Ishikawa (cell line): ENCODE measurements around the gene AGPAT3.

Experiments
- CEBPB ChIP-seq: IDR thresholded peaks from 2 replicates; pipeline ENCODE4 v1.6.1; 2012
- CREB1 ChIP-seq: IDR thresholded peaks from 2 replicates; pipeline ENCODE4 v1.6.1; 2012; ENCODE audit warnings: low read depth
- EGR1 ChIP-seq: IDR thresholded peaks from 2 replicates; pipeline ENCODE4 v1.6.1; 2012
- EP300 ChIP-seq: IDR thresholded peaks from 2 replicates; pipeline ENCODE4 v1.6.1; 2012; ENCODE audit warnings: borderline replicate concordance
- FOXM1 ChIP-seq: IDR thresholded peaks from 2 replicates; pipeline ENCODE4 v1.6.1; 2012; ENCODE audit warnings: low read depth, borderline replicate concordance
- NFIC ChIP-seq: IDR thresholded peaks from 2 replicates; pipeline ENCODE4 v1.6.1; 2012
- RAD21 ChIP-seq: IDR thresholded peaks from 2 replicates; pipeline ENCODE4 v1.6.1; 2012; ENCODE audit warnings: low read depth
- TAF1 ChIP-seq: IDR thresholded peaks from 2 replicates; pipeline ENCODE4 v1.6.1; 2012; ENCODE audit warnings: low read depth, mild to moderate bottlenecking
- TCF12 ChIP-seq: IDR thresholded peaks from 2 replicates; pipeline ENCODE4 v1.6.1; 2012; ENCODE audit warnings: low read depth
- TEAD4 ChIP-seq: IDR thresholded peaks from 2 replicates; pipeline ENCODE4 v1.6.1; 2012
- YY1 ChIP-seq: IDR thresholded peaks from 2 replicates; pipeline ENCODE4 v1.6.1; 2012; ENCODE audit warnings: low read depth
- ZBTB7A ChIP-seq: IDR thresholded peaks from 2 replicates; pipeline ENCODE4 v1.6.1; 2012; ENCODE audit warnings: low read depth
- TF ChIP-seq, protein P1 (sequence below): IDR thresholded peaks from 2 replicates; pipeline ENCODE4 v1.6.1; 2012; ENCODE audit warnings: low read depth, mild to moderate bottlenecking
- TF ChIP-seq, protein P2 (sequence below): IDR thresholded peaks from 2 replicates; pipeline ENCODE4 v1.6.1; 2012
- TF ChIP-seq, protein P3 (sequence below): IDR thresholded peaks from 2 replicates; pipeline ENCODE4 v1.6.1; 2012

The AGPAT3 gene

DNA sequence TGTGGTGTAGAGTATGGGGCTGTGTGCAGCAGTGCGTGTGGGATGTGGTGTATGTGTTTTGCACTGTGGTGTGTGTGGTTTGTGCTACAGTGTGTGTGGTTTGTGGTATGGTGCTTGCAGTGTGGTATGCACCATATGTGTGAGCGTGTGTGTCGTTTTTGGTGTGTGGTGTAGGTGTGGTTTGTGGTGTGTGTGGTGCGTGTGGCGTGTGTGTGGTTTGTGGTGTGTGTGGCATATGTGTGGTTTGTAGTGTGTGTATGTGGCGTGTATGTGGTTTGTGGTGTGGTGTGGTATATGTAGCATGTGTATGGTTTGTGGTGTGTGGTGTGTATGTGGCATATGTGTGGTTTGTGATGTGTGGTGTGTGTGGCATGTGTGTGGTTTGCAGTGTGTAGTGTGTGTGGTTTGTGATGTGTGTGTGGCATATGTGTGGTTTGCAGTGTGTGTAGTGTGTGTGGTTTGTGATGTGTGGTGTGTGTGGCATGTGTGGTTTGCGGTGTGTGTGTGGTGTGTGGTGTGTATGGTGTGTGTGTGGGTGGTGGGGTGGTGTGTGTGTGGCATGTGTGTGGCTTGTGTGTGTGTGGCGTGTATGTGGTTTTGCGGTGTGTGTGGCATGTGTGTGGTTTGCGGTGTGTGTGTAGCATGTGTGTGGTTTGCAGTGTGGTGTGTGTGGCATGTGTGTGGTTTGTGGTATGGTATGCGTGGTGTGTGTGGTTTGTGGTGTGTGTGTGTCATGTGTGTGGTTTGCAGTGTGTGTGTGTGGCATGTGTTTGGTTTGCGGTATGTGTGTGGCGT lies 93.5 kb downstream of the AGPAT3 start:
- TF ChIP-seq NFIC (no peak), YY1 (no peak), EP300 (no peak), RAD21 (no peak), TCF12 (no peak)
- TF ChIP-seq, protein P1, sequence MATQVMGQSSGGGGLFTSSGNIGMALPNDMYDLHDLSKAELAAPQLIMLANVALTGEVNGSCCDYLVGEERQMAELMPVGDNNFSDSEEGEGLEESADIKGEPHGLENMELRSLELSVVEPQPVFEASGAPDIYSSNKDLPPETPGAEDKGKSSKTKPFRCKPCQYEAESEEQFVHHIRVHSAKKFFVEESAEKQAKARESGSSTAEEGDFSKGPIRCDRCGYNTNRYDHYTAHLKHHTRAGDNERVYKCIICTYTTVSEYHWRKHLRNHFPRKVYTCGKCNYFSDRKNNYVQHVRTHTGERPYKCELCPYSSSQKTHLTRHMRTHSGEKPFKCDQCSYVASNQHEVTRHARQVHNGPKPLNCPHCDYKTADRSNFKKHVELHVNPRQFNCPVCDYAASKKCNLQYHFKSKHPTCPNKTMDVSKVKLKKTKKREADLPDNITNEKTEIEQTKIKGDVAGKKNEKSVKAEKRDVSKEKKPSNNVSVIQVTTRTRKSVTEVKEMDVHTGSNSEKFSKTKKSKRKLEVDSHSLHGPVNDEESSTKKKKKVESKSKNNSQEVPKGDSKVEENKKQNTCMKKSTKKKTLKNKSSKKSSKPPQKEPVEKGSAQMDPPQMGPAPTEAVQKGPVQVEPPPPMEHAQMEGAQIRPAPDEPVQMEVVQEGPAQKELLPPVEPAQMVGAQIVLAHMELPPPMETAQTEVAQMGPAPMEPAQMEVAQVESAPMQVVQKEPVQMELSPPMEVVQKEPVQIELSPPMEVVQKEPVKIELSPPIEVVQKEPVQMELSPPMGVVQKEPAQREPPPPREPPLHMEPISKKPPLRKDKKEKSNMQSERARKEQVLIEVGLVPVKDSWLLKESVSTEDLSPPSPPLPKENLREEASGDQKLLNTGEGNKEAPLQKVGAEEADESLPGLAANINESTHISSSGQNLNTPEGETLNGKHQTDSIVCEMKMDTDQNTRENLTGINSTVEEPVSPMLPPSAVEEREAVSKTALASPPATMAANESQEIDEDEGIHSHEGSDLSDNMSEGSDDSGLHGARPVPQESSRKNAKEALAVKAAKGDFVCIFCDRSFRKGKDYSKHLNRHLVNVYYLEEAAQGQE, result no peak
- TF ChIP-seq, protein P2, sequence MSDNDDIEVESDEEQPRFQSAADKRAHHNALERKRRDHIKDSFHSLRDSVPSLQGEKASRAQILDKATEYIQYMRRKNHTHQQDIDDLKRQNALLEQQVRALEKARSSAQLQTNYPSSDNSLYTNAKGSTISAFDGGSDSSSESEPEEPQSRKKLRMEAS, result no peak

DNA sequence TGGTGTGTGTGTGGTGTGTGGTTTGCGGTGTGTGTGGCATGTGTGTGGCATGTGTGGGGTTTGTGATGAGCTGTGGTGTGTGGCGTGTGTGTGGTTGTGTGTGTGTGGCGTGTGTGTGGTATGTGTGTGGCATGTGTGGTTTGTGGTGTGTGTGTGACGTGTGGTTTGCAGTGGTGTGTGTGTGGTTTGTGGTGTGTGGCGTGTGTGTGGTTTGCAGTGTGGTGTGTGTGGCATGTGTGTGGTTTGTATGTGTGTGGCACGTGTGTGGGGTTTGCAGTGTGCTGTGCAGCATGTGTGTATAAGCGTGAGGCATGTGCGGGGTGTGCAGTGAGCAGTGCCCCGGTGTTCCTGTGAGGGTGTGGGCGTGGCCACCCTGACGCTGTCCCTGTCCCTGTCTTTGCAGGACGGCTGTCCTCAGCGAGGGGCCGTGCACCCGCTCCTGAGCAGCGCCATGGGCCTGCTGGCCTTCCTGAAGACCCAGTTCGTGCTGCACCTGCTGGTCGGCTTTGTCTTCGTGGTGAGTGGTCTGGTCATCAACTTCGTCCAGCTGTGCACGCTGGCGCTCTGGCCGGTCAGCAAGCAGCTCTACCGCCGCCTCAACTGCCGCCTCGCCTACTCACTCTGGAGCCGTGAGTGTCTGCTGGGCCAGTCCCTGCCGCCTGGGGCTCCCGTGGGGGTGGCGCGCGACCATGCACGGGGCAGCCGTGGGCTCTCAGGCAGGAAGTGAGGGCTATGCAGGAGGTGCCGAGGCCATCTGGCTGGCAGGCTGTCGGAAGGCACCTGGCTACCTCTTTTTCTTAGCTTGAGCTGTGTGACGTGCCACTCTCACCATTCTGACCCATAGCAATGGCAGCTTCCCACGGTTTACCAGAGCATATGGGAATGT lies 94.5 kb downstream of the AGPAT3 start:
- TF ChIP-seq CEBPB (no peak), EP300 (no peak)

DNA sequence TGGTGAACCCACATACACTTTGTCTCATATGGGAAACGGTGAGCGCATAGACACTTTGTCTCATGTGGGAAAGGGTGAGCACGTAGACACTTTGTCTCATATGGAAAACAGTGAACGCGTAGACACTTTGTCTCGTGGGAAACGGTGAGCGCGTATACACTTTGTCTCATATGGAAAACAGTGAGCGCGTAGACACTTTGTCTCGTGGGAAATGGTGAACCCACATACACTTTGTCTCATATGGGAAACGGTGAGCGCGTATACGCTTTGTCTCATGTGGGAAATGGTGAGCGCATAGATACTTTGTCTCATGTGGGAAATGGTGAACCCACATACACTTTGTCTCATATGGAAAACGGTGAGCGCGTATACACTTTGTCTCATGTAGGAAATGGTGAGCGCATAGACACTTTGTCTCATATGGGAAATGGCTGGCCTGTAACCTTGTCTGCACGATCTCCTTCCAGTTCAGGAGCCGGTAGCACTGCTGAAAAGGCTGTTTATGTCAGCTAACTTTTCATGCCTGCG lies 96.4 kb downstream of the AGPAT3 start:
- TF ChIP-seq CEBPB, result no peak
- no peak for TF ChIP-seq FOXM1
- no peak for TF ChIP-seq TEAD4
- no peak for TF ChIP-seq NFIC
- TF ChIP-seq CREB1, result no peak
- TF ChIP-seq YY1, result no peak
- TF ChIP-seq, protein P2, result no peak
- TF ChIP-seq TCF12, result no peak
- no peak for TF ChIP-seq TAF1
- TF ChIP-seq ZBTB7A, result no peak
- TF ChIP-seq, protein P1, result no peak
- TF ChIP-seq EGR1, result no peak
- no peak for TF ChIP-seq EP300

DNA sequence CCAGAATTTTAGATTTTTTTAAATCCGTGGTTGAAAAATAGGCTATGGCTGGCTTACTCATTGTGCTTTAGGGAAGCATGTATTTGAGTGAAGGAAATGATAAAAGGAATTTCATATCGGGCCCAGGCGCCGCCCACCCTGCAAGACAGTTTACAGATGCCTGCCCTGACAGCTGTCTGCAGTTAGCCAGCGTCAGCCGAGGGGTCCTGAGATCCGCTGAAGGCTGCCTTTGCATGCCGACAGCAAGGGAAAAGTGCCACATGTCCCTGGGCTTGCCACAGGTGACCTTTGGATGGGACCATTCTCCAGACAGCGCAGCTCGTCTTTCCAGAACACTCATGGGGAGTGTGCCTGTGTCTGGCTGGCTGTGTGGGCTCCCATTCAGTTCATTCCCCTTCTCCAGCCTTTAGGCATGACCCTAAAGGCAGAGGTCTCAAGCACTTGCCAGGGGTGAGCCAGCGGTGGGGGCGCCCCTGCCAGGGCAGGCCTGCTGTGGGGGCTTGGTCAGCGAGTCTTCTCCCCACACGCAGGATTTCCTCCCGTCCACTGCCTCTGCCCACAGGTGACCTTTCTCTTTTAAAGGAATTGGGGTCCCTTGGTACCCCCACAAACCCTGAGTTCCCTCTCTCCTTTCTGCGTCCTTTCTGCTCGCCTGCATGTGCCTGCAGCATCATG lies 101.0 kb downstream of the AGPAT3 start:
- TF ChIP-seq, protein P1, result no peak
- TF ChIP-seq TAF1 (no peak), CREB1 (no peak), TCF12 (no peak), EP300 (no peak), ZBTB7A (no peak), CEBPB (no peak), EGR1 (no peak)
- TF ChIP-seq, protein P2, result no peak
- TF ChIP-seq, protein P3, sequence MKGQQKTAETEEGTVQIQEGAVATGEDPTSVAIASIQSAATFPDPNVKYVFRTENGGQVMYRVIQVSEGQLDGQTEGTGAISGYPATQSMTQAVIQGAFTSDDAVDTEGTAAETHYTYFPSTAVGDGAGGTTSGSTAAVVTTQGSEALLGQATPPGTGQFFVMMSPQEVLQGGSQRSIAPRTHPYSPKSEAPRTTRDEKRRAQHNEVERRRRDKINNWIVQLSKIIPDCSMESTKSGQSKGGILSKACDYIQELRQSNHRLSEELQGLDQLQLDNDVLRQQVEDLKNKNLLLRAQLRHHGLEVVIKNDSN, result no peak
